K562 (cell line): ENCODE results near the gene ZNF18.

Experiments used
- EWSR1 ChIP-seq: fragments of 450-650 bp; IDR thresholded peaks from 2 replicates; pipeline ENCODE4 v1.6.1; 2018; ENCODE audit warnings: borderline replicate concordance, mild to moderate bottlenecking, low read depth, moderate library complexity; ENCODE audit not compliant: partially characterized antibody
- HDGF ChIP-seq: fragments of 450-650 bp; IDR thresholded peaks from 2 replicates; pipeline ENCODE4 v1.6.1; 2016
- NCOA6 ChIP-seq: fragments of 450-650 bp; IDR thresholded peaks from 2 replicates; pipeline ENCODE4 v1.6.1; 2017; ENCODE audit warnings: mild to moderate bottlenecking
- POLR2AphosphoS5 ChIP-seq: IDR thresholded peaks from 2 replicates; pipeline ENCODE4 v1.6.1; 2011; ENCODE audit warnings: mild to moderate bottlenecking, low read depth, low read length, moderate library complexity; ENCODE audit not compliant: control insufficient read depth, insufficient read depth
- RCOR1 ChIP-seq, 2 experiments: IDR thresholded peaks; 2 replicates each; pipeline ENCODE4 v1.6.1; 2012; ENCODE audit warnings: low read depth in 2 of 2, low read length in 2 of 2, borderline replicate concordance in 1 of 2, improper control_type of control experiment in 1 of 2
- REST ChIP-seq, 2 experiments: fragments of 450-650 bp; formaldehyde crosslinking in 1 of 2; IDR thresholded peaks; 2 replicates each; pipeline versions ENCODE4 v1.4.0 to v1.6.1; 2014 to 2020; ENCODE audit warnings: mild to moderate bottlenecking in 2 of 2, borderline replicate concordance in 1 of 2, low read depth in 1 of 2
- STAG1 ChIP-seq: sonication (generic); formaldehyde crosslinking; IDR thresholded peaks from 2 replicates; pipeline ENCODE4 v1.5.0; 2020; ENCODE audit warnings: missing genetic modification reagents, borderline replicate concordance
- ZC3H11A ChIP-seq: IDR thresholded peaks from 2 replicates; pipeline ENCODE4 v1.6.1; 2012; ENCODE audit warnings: low read depth, low read length, improper control_type of control experiment
- ZFP36 ChIP-seq: fragments of 150-350 bp; IDR thresholded peaks from 2 replicates; pipeline ENCODE4 v1.6.1; 2018; ENCODE audit warnings: low read length, low read depth; ENCODE audit not compliant: partially characterized antibody
- TF ChIP-seq, protein P1 (sequence below), 3 experiments: IDR thresholded peaks in 2 of 3; conservative IDR thresholded peaks in 1 of 3; 2 replicates each; pipeline ENCODE4 v1.5.1; 2011 to 2012; ENCODE audit warnings: low read length in 3 of 3, mild to moderate bottlenecking in 3 of 3, control low read depth in 2 of 3, improper control_type of control experiment in 1 of 3, inconsistent platforms in 1 of 3, low read depth in 1 of 3, mixed read lengths in 1 of 3, moderate library complexity in 1 of 3; ENCODE audit not compliant: insufficient read depth in 2 of 3

GRCh38 chr17:12034538-12034937, 37.3 kb upstream of the ZNF18 start:
- TF ChIP-seq ZFP36 (no peak), POLR2AphosphoS5 (no peak), EWSR1 (no peak), ZC3H11A (no peak), HDGF (no peak), REST (IDR thresholded peaks at IDR 0.05; ENCODE audit: borderline replicate concordance) (no peak), REST (CRISPR knock-in tag; IDR thresholded peaks at IDR 0.05; ENCODE audit: low read depth) (no peak), RCOR1 (IDR thresholded peaks at IDR 0.05; ENCODE audit: borderline replicate concordance in 1 of 2, low read depth in 2 of 2, low read length in 2 of 2) (no peak), STAG1 (CRISPR knock-in tag) (no peak), NCOA6 (no peak)
- TF ChIP-seq, protein P1, sequence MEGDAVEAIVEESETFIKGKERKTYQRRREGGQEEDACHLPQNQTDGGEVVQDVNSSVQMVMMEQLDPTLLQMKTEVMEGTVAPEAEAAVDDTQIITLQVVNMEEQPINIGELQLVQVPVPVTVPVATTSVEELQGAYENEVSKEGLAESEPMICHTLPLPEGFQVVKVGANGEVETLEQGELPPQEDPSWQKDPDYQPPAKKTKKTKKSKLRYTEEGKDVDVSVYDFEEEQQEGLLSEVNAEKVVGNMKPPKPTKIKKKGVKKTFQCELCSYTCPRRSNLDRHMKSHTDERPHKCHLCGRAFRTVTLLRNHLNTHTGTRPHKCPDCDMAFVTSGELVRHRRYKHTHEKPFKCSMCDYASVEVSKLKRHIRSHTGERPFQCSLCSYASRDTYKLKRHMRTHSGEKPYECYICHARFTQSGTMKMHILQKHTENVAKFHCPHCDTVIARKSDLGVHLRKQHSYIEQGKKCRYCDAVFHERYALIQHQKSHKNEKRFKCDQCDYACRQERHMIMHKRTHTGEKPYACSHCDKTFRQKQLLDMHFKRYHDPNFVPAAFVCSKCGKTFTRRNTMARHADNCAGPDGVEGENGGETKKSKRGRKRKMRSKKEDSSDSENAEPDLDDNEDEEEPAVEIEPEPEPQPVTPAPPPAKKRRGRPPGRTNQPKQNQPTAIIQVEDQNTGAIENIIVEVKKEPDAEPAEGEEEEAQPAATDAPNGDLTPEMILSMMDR (IDR thresholded peaks at IDR 0.05 in 2 of 3, conservative IDR thresholded peaks at IDR 0.05 in 1 of 3; ENCODE audit: insufficient read depth in 2 of 3, low read depth in 1 of 3, low read length in 3 of 3) = no peak
